22Rv1 (cell line): ENCODE data around the gene WBP2NL.

ENCODE experiments used
- ZFX ChIP-seq: fragments of 450-650 bp; IDR thresholded peaks from 2 replicates; pipeline ENCODE4 v1.6.1; 2017; ENCODE audit warnings: antibody characterized with exemption, borderline replicate concordance
- TF ChIP-seq, protein P1 (sequence below): fragments of 450-650 bp; IDR thresholded peaks from 2 replicates; pipeline ENCODE4 v1.5.1; 2017; ENCODE audit warnings: mild to moderate bottlenecking

DNA sequence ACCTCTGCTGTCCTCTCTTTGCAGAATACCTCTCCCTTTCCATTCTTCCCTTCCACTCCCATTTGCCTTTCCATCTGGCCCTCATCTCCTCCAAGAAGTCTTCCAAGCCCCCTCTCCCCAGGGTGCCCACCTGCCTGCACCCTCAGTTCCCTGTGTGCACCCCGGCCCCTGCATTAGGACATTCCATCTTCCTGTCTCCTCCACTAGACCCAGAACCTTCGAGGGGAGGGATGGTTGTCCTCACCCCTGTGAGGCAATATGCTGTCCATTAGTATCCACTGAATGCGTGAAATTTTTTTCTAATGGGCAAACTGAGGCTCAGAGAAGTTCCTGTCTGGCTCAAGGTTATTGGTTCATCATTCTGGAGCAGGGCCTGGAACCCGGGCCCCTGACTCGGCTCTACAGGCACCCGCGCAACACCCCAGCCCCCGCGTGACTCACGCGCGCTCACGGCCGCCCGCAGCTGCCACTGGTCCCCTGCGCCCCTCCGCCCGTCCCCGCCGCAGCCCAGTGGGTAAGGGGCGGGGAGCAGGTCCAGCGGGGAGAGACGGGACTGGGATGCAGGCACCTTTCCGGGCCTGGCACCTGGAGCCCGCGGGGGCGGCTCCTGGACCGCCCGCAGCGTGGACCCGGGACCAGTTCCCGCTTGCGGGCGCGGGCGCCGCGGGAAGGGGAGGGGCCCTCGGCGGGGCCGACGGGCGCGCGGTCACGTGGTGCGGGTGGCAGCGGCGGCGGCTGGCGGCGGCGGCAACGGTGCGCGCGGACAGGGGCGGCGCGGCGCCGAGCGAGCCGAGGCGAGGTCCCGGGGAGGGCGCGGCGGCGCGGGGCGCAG is 22.3 kb upstream of the WBP2NL start:
- TF ChIP-seq, protein P1, sequence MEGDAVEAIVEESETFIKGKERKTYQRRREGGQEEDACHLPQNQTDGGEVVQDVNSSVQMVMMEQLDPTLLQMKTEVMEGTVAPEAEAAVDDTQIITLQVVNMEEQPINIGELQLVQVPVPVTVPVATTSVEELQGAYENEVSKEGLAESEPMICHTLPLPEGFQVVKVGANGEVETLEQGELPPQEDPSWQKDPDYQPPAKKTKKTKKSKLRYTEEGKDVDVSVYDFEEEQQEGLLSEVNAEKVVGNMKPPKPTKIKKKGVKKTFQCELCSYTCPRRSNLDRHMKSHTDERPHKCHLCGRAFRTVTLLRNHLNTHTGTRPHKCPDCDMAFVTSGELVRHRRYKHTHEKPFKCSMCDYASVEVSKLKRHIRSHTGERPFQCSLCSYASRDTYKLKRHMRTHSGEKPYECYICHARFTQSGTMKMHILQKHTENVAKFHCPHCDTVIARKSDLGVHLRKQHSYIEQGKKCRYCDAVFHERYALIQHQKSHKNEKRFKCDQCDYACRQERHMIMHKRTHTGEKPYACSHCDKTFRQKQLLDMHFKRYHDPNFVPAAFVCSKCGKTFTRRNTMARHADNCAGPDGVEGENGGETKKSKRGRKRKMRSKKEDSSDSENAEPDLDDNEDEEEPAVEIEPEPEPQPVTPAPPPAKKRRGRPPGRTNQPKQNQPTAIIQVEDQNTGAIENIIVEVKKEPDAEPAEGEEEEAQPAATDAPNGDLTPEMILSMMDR: no peak
- TF ChIP-seq ZFX: no peak
